ENCODE results near the gene ARFGAP2. TPM values are rescaled to one million over a fixed set of nuclear protein-coding genes. Genes with fewer than 3 reads are reported as not detected.

ARFGAP2 gene
- 140 and 162 TPM in 2 replicates for total RNA-seq

GRCh38 chr11:47176328-47177228 is at the start of gene ARFGAP2:
TSS of gene ARFGAP2 (minus strand) at chr11:47176879. CDS start at chr11:47176853, 26 bp downstream.

GRCh38 chr11:47186076-47186699 is 9.5 kb upstream of the ARFGAP2 start, which contains the start of gene PACSIN3:
TSS of gene PACSIN3 (minus strand) at chr11:47186434. CDS start at chr11:47182727, 3,707 bp downstream.

Small RNA genes lying within 50 kb of the gene (small RNA-seq; reads per million reads assigned to genes)
- gene MIR6745 (ENCODE audit: low replicate concordance), result not detected

Other genes starting within 250 kb of the ARFGAP2 start
- gene CSTPP1, start 240.1 kb downstream of the ARFGAP2 start, total RNA-seq, result 23.4 and 27.5 TPM in 2 replicates
- 16.6 and 22.3 TPM in 2 replicates for gene PACSIN3, start 9.6 kb upstream of the ARFGAP2 start, total RNA-seq
- 31.7 and 64.3 TPM in 2 replicates for gene DDB2, start 38.1 kb upstream of the ARFGAP2 start, total RNA-seq
- gene ACP2, start 71.9 kb upstream of the ARFGAP2 start, total RNA-seq, result 53.3 and 53.8 TPM in 2 replicates
- gene NR1H3, start 81.1 kb upstream of the ARFGAP2 start, total RNA-seq, result 15.0 and 32.4 TPM in 2 replicates
- 31.5 and 36.1 TPM in 2 replicates for gene MADD, start 93.3 kb upstream of the ARFGAP2 start, total RNA-seq
- not detected in 2 replicates for gene MYBPC3, start 175.8 kb upstream of the ARFGAP2 start, total RNA-seq
- gene SPI1, start 201.7 kb upstream of the ARFGAP2 start, total RNA-seq, result 0.29 TPM in 1 of 2 replicates, not detected in the other
- 111 and 138 TPM in 2 replicates for gene SLC39A13, start 231.7 kb upstream of the ARFGAP2 start, total RNA-seq
- 197 and 211 TPM in 2 replicates for gene PSMC3, start 249.6 kb upstream of the ARFGAP2 start, total RNA-seq